Pancreas (tissue), 10 donors: ENCODE data around the gene REV3L. TPM values are rescaled to one million over a fixed set of nuclear protein-coding genes. Genes with fewer than 3 reads are reported as not detected.

ENCODE experiments used
- ATAC-seq, 4 donors: fragments of 200-7000 bp; cut with Tn5 transposase; one replicate each; pipeline versions ENCODE4 v1.8.0 to v1.9.1; 2020; ENCODE audit warnings: mild to moderate bottlenecking in 4 of 4, moderate library complexity in 4 of 4
- DNase-seq, 6 donors: peaks; one replicate each; pipeline ENCODE4 v3.0.0-alpha.2; 2020
- FAIRE-seq: peaks from 2 replicates; lab custom pipeline; 2012; peaks lifted over from hg19 to GRCh38; lab: Jason Lieb, UNC
- H3K27ac ChIP-seq, 4 donors: fragments of 200-600 bp; sonication (generic); 1 replicate in 3 of 4; 2 replicates in 1 of 4; pipeline versions ENCODE4 v1.5.0 to v1.8.0; 2020
- H3K27me3 ChIP-seq, 4 donors: fragments of 200-600 bp; one replicate each; pipeline ENCODE4 v1.8.0; 2021
- H3K36me3 ChIP-seq, 3 donors: fragments of 200-600 bp; sonication (generic) in 1 of 3; one replicate each; pipeline versions ENCODE4 v1.5.0 to v1.8.0; 2020 to 2021
- H3K4me1 ChIP-seq, 3 donors: fragments of 200-600 bp; one replicate each; pipeline ENCODE4 v1.8.0; 2021
- H3K4me3 ChIP-seq, 4 donors: fragments of 200-600 bp; sonication (generic) in 2 of 4; one replicate each; pipeline versions ENCODE4 v1.5.0 to v1.8.0; 2020 to 2021
- H3K9me3 ChIP-seq, 4 donors: fragments of 200-600 bp; one replicate each; pipeline ENCODE4 v1.8.0; 2021
- CTCF ChIP-seq, 4 donors: fragments of 200-600 bp; sonication (generic) in 3 of 4; IDR thresholded peaks; one replicate each; pipeline versions ENCODE4 v1.5.0 to v1.8.0; 2021; ENCODE audit warnings: antibody characterized with exemption in 4 of 4
- WGBS, 2 donors: extraction: QIAGEN DNeasy Blood & Tissue Kit; methylation state at CpG; one replicate each; pipeline ENCODE4 v1.1.7; 2013; 5-methylcytosine and 5-hydroxymethylcytosine counted together
- intact Hi-C, 3 donors: fragments of 100-400 bp; cut with DNase I; formaldehyde crosslinking; loops; one replicate each; pipeline versions ENCODE4 v1.11.1 to v1.14.2; 2022
- polyA plus RNA-seq, 2 donors: library from polyadenylated mRNA; stranded (reverse); fragments of 200-250 nt; gene quantifications; one replicate each; pipeline ENCODE4 v1.2.3, GENCODE V29; 2013
- total RNA-seq, 6 donors: library from RNA; stranded (reverse); fragmentation: NEBNext Ultra II Directional in 4 of 6; extraction: Animal tissue kit (Norgen Biotek cat#: 25700) in 4 of 6; gene quantifications; one replicate each; pipeline versions ENCODE4 v1.2.1 to v1.2.4, GENCODE V29; 2021 to 2023
- donor health status: healthy with polysubstance abuse.
- donor health status: DM: no; HTN: no; CAD: no; lungs with moderate emphysema.
- donor health status: DM: no; HTN: no; CAD: no.
- donor health status: control.
- donor health status: control.
- donor health status: Bipolar disorder and iron deficiency.
- donor health status: DM: yes; HTN: yes; CAD: no.
- donor health status: DM: no; HTN: no; CAD: no.
- donor health status: DM: no; HTN: no; CAD: no.
- donor health status: DM: yes; HTN: yes; CAD: no.

Gene REV3L
- total and polyA plus RNA-seq, 8 donors, result 6.9 to 22.0 (median 15.2) TPM

DNA sequence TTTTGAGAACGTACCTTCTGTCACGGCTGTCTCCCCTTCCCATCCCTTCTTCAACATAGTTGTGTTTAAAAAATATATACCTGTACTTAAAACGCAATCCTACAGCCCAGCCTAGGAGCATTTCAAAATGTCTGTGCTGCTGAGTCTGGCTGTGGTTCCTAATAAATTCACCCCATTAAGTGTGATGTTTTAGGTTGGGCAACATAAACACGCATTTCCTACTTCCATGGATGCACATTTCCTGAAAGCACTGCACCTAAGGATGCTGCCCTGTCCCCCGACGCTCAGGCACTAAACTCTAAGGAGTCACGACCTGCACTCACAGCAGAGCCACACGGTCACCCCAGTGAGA is 1.2 kb downstream of the REV3L start:
- 1 to 2% methylated on average over 8 of the region's 8 CpGs for WGBS, 2 donors
- ATAC-seq (no peak), FAIRE-seq (no peak), DNase-seq (no peak)
- H3K27me3 ChIP-seq, result no peaks in the 10 kb centered on the region
- TF ChIP-seq CTCF (IDR thresholded peaks at IDR 0.05), result no peak
- no peaks in the 10 kb centered on the region for H3K9me3 ChIP-seq
- no peaks in the 10 kb centered on the region for H3K36me3 ChIP-seq
- intact Hi-C loops, result no loop called here
- peak overlapping the region; percentile 68 to 92 (median 86) for H3K4me3 ChIP-seq
- H3K4me1 ChIP-seq, result peaks cover 32 to 56% (median 49%) of the 10 kb centered on the region in 3 donors
- H3K27ac ChIP-seq, result peak overlapping the region; percentile 95 to 99 (median 98)

DNA sequence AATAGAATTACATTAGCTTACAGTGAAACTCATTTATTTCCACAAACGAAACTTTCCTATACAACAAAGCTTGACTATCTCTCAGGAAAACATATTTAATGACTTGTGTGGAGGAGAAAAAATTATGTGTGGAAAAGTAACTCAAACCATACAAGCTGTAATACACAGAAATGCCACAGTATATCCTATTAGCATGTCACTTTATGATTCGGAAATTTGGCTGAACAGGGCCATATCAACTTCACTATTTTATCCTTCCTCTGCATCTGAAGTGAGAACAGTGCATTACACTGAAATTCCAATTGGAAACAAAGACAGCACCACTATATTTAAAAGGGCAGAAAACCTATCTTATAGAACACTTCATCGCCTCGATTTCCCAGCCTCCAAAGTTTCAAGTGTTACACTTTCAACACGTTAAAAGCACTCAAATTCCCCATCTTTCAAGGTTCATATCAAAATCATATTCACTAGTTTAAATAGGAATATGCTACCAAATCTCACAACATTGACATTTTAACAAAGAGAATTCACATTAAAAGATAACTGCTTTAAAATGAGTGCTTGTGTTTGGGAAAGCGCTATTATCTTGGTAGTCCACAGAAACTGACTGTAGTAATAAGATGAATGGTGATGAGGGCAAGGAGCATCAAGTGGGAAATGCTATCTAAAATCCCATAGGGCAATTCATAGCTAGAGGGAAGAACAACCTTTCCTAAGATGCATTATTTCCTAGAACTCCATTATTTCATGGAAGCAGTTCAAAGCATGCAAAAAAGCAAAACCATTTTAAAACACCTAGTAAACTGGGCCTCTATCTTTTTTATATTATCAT is 1.8 kb downstream of the REV3L start:
- no peaks in the 10 kb centered on the region for H3K36me3 ChIP-seq
- H3K27ac ChIP-seq, result peak overlapping the region in 3 of 4 donors; percentile 95 to 99 (median 98)
- H3K9me3 ChIP-seq, result no peaks in the 10 kb centered on the region
- DNase-seq, result no peak
- TF ChIP-seq CTCF (IDR thresholded peaks at IDR 0.05), result no peak
- peak overlapping the region; percentile 68 to 92 (median 86) for H3K4me3 ChIP-seq
- 11 to 16% methylated on average over 6 of the region's 6 CpGs for WGBS, 2 donors
- H3K27me3 ChIP-seq, result no peaks in the 10 kb centered on the region
- FAIRE-seq, result no peak
- H3K4me1 ChIP-seq, result peaks cover 32 to 56% (median 49%) of the 10 kb centered on the region in 3 donors
- intact Hi-C loops, result no loop called here
- ATAC-seq, result no peak

- Histone ChIP-seq H3K9me3 (no peaks in the 10 kb centered on the region), H3K36me3 (no peaks in the 10 kb centered on the region), H3K4me1 (peaks cover 19 to 42% (median 34%) of the 10 kb centered on the region in 3 donors), H3K27me3 (no peaks in the 10 kb centered on the region), H3K27ac (no peak overlapping the region), H3K4me3 (no peak overlapping the region)
- no peak for DNase-seq
- ATAC-seq, result no peak
- intact Hi-C loops, result no loop called here
- 28 to 52% methylated on average over 1 of the region's 1 CpG for WGBS, 2 donors
- no peak for TF ChIP-seq CTCF (IDR thresholded peaks at IDR 0.05)
- no peak for FAIRE-seq
These were observed 4.3 kb downstream of the REV3L start for GRCh38 chr6:111478749-111479148.

GRCh38 chr6:111478064-111478476 is 4.9 kb downstream of the REV3L start:
- FAIRE-seq, result no peak
- intact Hi-C loops, result no loop called here
- no peak overlapping the region for H3K4me3 ChIP-seq

More at GRCh38 chr6:111478064-111478476, 4.9 kb downstream of the REV3L start:
- H3K4me1 ChIP-seq, result peaks cover 19 to 42% (median 34%) of the 10 kb centered on the region in 3 donors
- no peak overlapping the region for H3K27ac ChIP-seq
- no peak for TF ChIP-seq CTCF (IDR thresholded peaks at IDR 0.05)
- ATAC-seq (no peak), DNase-seq (no peak)
- 34 to 39% methylated on average over 3 of the region's 3 CpGs for WGBS, 2 donors
- H3K36me3 ChIP-seq, result no peaks in the 10 kb centered on the region
- no peaks in the 10 kb centered on the region for H3K27me3 ChIP-seq
- H3K9me3 ChIP-seq, result no peaks in the 10 kb centered on the region
